Upper lobe of right lung (tissue), 1 donor: Measurements from ENCODE around the gene OTUD1. TPM values are rescaled to one million over a fixed set of nuclear protein-coding genes. Genes with fewer than 3 reads are reported as not detected.
A peak's percentile ranks its signal among the peaks of the same experiment; 100 is the strongest.
"Not testable (repeated sequence)": the region's sequence is repeated elsewhere in the genome, so short reads cannot be mapped to it uniquely, and the experiment has no call there.

ENCODE experiments used
- ATAC-seq: fragments of 200-7000 bp; cut with Tn5 transposase; one replicate; pipeline ENCODE4 v1.9.1; 2020; ENCODE audit warnings: mild to moderate bottlenecking, moderate library complexity
- DNase-seq: peaks from one replicate; pipeline ENCODE4 v3.0.0-alpha.2; 2020
- H3K27ac ChIP-seq: fragments of 200-600 bp; one replicate; pipeline ENCODE4 v1.8.0; 2022
- H3K27me3 ChIP-seq: fragments of 200-600 bp; one replicate; pipeline ENCODE4 v1.8.0; 2022; ENCODE audit warnings: mild to moderate bottlenecking
- H3K36me3 ChIP-seq: fragments of 200-600 bp; one replicate; pipeline ENCODE4 v1.8.0; 2022
- H3K4me1 ChIP-seq: fragments of 200-600 bp; one replicate; pipeline ENCODE4 v1.8.0; 2022
- H3K4me3 ChIP-seq: fragments of 200-600 bp; one replicate; pipeline ENCODE4 v1.8.0; 2022; ENCODE audit warnings: mild to moderate bottlenecking
- H3K9me3 ChIP-seq: fragments of 200-600 bp; one replicate; pipeline ENCODE4 v1.8.0; 2022
- CTCF ChIP-seq: fragments of 200-600 bp; IDR thresholded peaks from one replicate; pipeline ENCODE4 v1.8.0; 2022; ENCODE audit warnings: antibody characterized with exemption
- intact Hi-C: fragments of 100-400 bp; cut with DNase I; formaldehyde crosslinking; loops from one replicate; pipeline ENCODE4 v1.11.0; 2022
- long read RNA-seq: library from polyadenylated mRNA; unstranded; transcript quantifications from one replicate; pipeline ENCODE4 v2.0.0, GENCODE V29; 2021
- total RNA-seq: library from RNA; stranded (reverse); fragmentation: NEBNext Ultra II Directional; extraction: Animal tissue kit (Norgen Biotek cat#: 25700); gene quantifications from one replicate; pipeline ENCODE4 v1.2.1, GENCODE V29; 2021
- donor health status: DM: no; HTN: yes; CAD: no; lungs with severe emphysema.

The OTUD1 gene, protein sequence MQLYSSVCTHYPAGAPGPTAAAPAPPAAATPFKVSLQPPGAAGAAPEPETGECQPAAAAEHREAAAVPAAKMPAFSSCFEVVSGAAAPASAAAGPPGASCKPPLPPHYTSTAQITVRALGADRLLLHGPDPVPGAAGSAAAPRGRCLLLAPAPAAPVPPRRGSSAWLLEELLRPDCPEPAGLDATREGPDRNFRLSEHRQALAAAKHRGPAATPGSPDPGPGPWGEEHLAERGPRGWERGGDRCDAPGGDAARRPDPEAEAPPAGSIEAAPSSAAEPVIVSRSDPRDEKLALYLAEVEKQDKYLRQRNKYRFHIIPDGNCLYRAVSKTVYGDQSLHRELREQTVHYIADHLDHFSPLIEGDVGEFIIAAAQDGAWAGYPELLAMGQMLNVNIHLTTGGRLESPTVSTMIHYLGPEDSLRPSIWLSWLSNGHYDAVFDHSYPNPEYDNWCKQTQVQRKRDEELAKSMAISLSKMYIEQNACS
- 29.4 TPM for total RNA-seq
- long read RNA-seq, transcript OTUD1-201 (1 exons, 2,933 nt) = major isoform, 141 of 141 reads
- long read RNA-seq, partial matches to known transcripts = 0 of 141 reads
- long read RNA-seq, other reads (novel, unspliced or antisense) = 0 of 141 reads

- Histone ChIP-seq H3K36me3 (no peaks in the 10 kb centered on the region), H3K27me3 (no peaks in the 10 kb centered on the region), H3K9me3 (no peaks in the 10 kb centered on the region), H3K4me3 (peak within 1 kb of the TSS; percentile 79), H3K27ac (peak within 1 kb of the TSS; percentile 95), H3K4me1 (peaks cover 28% of the 10 kb centered on the region)
- intact Hi-C loops = no loop called here
- ATAC-seq = peak; percentile 96
- TF ChIP-seq CTCF = no peak
- peak; percentile 99 for DNase-seq
These were observed at the start of gene OTUD1 for GRCh38 chr10:23438547-23439451. Gene OTUD1, plus strand, starts transcription at chr10:23439075. Its CDS starts 383 bp downstream, at chr10:23439458.

- H3K36me3 ChIP-seq, H3K4me1 ChIP-seq, H3K4me3 ChIP-seq, ATAC-seq, H3K27me3 ChIP-seq, DNase-seq, H3K27ac ChIP-seq, H3K9me3 ChIP-seq, intact Hi-C loops: not testable (repeated sequence)
These were observed 48.5 kb upstream of the OTUD1 start for GRCh38 chr10:23390408-23390807.

- no peak for ATAC-seq
- TF ChIP-seq CTCF = no peak
These were observed 48.1 kb upstream of the OTUD1 start for GRCh38 chr10:23390809-23391208.

DNA sequence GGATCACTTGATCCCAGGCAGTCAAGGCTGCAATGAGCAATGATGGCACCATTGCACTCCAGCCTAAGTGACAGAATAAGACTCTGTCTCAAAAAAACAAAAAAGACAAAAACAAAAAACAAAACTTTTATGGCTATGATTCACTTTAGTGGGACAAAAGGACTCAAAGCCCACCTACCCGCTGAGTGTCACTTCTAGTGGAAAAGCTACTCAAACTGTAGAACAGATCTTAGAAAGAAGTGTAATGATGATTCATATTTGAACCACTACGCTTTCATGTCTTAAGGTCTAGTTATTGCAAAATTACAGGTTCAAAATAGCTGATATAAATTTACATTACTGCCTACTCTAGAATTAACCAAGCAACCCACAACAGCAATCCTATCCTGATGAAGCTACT is 47.1 kb upstream of the OTUD1 start:
- ATAC-seq (no peak), DNase-seq (no peak)
- Histone ChIP-seq H3K4me3 (no peak overlapping the region), H3K27ac (no peak overlapping the region), H3K9me3 (no peaks in the 10 kb centered on the region), H3K4me1 (no peaks in the 10 kb centered on the region), H3K36me3 (no peaks in the 10 kb centered on the region), H3K27me3 (no peaks in the 10 kb centered on the region)
- no peak for TF ChIP-seq CTCF
- intact Hi-C loops = no loop called here

More at GRCh38 chr10:23390809-23391208, 48.1 kb upstream of the OTUD1 start:
- Histone ChIP-seq H3K27me3 (no peaks in the 10 kb centered on the region), H3K4me1 (no peaks in the 10 kb centered on the region), H3K4me3 (no peak overlapping the region), H3K9me3 (no peaks in the 10 kb centered on the region), H3K27ac (no peak overlapping the region), H3K36me3 (no peaks in the 10 kb centered on the region)
- intact Hi-C loops = no loop called here
- DNase-seq = no peak

GRCh38 chr10:23395017-23395416 is 43.9 kb upstream of the OTUD1 start:
- DNase-seq (no peak), ATAC-seq (no peak)
- intact Hi-C loops = no loop called here
- Histone ChIP-seq H3K36me3 (no peaks in the 10 kb centered on the region), H3K4me3 (no peak overlapping the region), H3K9me3 (no peaks in the 10 kb centered on the region), H3K4me1 (no peaks in the 10 kb centered on the region), H3K27me3 (no peaks in the 10 kb centered on the region), H3K27ac (no peak overlapping the region)
- TF ChIP-seq CTCF = no peak
